Activated CD4-positive, alpha-beta T cell treated with anti-CD3 and anti-CD28 coated beads, Interleukin-10, Interleukin-2, amounts not matched to agents 100 ng/mL and 50 ng/mL, durations not matched to agents 16 hours and 8 hours (primary cell): ENCODE measurements around the gene KHDRBS2.

Experiments used
- DNase-seq: peaks from one replicate; pipeline ENCODE4 v3.0.0-alpha.2; 2020

Gene KHDRBS2

DNA sequence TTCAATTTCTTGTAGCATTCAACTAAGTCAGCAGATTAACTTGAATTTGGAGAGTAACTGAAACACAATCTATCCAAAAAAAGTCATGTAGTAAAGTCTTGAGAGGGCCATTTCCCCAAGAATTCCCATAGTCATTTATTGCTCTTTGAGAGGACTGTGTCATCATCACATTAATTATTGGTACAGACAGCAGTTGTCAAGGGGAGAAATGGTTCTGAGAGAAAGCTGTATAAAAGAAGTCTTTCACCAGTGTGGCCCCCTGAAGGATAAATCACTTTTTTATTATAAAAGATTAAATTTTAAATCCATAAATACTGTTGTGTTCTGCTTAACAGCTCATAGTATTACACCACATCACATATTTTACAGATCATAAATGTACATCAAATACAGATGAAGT, 111.5 kb downstream of the KHDRBS2 start:
- no peak for DNase-seq

DNA sequence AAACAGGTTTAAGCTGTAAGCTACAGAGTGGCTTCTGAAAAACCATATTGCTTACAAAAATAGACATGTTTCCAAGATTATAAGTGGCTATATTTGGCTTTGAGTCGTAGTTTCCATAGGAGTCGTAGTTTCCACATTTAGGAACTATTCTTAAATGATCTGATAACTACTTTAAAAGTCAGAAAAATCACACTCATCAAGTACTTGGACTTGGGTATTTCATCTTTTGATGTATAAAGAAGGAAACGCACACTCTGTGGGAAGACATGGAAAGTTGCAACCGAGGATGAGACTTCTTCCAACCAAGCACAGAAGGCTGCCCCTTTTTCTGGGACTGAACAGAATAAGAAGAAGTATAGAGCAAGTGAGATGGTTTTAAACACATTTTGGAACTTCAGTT, 118.3 kb downstream of the KHDRBS2 start:
- no peak for DNase-seq

DNA sequence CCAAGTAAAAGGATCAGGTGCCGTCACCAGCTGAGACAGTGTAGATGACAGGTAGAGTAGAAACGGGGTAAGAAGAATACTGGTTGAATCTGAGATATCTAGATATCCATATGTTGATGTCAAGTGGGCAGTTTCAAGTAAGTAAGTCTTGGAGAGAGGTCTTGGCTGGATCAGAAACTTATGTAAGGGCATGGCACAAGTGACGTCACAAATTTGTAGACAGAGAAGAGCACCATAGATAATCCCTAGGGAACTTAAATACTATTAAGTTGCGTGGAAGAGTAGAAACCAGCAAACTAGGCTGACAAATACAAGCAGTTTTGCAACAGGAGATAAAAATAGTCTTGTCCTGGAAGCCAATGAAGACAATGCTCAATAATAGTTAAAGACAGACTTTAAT, 123.2 kb downstream of the KHDRBS2 start:
- DNase-seq = no peak

DNA sequence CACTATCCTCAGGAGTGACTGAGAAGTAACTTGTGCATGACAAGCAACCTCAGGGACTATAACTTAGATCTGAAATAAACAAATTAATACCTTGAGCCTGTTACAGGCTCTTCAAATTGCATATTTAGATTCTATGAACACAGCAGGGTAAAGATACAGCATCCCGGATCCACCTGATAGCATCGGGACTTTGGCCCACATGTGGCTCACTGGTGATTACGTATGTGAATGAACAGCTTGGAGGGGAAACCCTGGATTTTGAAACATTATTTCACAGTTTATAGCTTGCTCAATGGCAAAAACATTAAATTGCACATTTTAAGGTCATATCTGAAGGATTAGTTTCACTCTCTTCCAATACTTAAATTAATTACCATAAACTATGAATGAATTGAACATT, 133.2 kb downstream of the KHDRBS2 start:
- DNase-seq = no peak

DNA sequence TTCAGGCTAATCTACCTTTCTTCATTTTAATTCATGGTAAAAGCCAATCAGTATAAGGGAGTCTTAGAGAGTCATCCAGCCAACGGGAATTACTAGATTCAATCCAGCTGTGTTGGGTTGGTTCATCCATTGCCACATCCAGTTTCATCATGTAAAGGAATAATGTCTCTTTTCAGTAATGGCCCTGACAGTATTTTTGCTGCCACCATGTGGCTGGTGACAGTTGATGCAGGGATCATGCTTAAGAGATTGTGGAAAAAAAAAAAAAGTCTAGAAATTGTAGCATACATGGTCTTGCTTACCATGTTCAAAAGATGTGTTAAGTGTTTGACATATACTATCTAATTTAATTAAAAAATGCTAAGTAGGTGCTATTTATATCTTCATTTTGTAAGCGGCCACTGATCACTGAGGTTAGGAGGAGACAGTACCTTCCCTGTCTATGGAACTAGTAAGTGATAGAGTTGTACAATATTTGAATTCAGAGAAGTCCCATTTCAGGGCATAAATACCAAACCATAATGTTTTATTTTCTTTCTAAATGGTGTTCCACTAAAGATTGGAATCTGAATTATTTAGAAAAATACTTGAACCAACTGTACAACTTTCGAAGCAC, 135.9 kb downstream of the KHDRBS2 start:
- peak; percentile 21 for DNase-seq

DNA sequence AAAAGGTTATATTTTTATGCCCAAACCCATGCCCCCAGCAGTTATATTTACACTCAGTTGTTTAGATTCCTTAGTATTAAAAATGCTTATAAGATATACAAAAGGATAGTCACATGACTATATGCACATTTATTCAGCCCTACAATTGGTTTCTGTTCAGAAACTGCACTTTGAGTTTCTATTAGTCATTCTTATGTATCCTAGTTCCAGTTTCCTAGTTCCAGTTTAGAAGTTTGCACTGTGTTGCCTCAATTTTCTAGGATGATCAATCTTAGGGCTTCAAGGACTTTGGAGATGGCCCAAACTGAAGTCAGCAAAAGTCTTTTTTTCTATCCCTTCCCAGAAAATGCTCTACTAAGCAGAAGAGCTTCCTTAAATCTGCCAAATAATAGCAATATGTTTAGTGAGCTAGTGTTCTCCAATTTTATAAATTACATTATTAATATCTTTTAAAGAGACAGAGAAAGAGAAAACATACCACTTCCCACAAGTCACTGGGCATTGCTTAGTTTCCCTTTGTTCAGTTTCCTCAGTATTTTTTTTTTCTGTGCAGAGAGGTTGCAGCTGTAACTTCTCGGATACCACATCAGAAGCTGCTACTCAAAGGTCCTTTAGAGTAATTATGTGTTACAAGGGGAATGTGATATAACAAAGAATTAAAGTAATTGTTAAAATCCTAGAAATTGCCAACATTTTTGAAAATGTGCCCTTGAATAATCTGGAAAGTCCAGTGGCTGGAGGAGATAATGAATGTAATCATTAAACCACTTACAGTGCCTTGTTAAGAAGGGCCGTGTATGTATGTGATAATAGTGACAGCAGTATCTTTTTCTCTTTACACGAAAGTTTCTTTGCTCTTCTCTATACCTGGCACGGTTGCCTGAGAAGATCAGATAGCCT, 138.8 kb downstream of the KHDRBS2 start:
- DNase-seq = no peak

DNA sequence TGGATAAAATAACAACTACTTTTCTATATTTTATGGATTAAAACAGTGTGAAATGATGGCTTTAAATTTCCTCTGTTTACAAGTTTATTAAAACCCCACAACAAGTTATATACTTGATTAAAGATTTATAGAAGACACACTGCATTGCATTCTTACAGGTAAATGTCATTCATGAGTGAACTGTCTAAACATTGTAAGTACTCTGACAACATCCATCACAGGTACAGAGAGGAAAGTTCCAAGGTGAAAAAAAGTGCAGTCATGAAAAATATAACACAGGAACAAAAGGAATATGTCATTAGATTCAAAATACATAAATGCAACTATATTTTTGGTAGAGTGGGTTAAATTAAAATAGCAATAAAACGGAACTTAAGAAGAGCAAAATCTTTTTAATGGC, 156.9 kb downstream of the KHDRBS2 start:
- DNase-seq = no peak

DNA sequence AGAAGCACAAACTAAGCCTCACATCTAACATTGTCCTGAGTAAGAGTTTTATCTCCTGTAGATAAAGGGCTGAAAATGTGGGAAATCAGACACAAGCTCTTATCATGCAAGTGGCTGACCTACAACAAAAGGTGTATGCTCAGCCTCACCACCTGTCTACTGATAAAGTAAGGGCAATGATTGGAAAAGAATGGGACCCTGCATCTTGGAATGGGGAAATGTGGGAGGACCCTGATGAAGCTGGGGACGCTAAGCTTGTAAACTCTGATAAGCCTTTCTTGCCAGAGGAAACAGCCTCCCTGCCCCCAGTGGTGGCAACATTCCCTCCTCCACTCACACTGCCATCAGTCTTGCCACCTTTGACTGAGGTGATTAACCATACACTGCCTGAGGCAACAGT, 166.6 kb downstream of the KHDRBS2 start:
- DNase-seq = no peak

DNA sequence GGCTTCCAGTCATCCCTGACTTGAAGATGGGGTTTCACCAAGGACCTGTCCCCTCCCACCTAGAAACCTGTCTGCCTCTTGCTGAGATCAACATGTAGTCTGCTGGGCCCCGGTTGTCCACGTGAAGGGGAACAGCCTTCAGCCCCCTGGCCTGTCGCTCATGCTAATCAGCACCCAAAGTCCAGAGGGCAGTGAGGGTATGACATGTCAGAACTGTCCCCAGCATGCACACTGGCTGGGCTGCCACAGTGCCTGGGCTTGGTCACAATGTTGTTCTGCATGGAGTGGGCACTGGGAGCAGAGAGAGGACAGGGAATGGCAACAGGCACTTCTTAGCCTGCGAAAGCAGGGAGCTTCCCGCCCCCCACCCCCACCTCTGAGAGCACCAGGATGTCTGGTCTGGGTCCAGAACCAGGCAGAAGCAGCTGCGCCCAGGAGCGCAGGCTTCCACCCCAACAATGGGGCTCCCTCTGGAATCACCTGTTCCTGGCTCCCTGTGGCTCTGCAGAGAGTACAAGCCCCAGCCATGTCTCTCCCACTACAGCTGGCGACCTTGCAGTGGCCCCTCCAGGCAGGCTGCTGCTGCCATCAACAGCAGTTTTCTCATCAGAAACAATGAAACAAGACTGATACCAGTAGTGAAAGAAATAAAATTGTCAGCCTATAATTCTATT, 182.7 kb downstream of the KHDRBS2 start:
- DNase-seq = no peak

DNA sequence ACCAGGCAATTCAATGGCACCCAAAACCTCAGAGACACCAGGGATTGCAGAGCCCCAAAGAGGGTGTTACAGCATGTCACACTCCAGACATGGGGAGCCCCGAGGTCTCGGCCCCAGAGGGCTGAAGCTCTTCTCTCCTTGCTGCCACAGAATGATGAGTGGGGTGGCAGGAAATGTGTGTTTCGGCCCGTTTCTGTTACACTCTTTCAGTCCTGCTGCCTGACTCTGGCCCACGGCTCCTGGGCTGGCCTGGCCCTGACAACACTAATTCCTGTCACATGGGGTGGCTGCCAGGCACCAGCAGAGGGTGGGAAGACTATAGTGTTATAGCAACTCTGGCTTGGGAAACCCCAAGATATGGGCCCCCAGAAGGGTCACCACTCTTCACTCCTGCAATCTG, 183.6 kb downstream of the KHDRBS2 start:
- no peak for DNase-seq

DNA sequence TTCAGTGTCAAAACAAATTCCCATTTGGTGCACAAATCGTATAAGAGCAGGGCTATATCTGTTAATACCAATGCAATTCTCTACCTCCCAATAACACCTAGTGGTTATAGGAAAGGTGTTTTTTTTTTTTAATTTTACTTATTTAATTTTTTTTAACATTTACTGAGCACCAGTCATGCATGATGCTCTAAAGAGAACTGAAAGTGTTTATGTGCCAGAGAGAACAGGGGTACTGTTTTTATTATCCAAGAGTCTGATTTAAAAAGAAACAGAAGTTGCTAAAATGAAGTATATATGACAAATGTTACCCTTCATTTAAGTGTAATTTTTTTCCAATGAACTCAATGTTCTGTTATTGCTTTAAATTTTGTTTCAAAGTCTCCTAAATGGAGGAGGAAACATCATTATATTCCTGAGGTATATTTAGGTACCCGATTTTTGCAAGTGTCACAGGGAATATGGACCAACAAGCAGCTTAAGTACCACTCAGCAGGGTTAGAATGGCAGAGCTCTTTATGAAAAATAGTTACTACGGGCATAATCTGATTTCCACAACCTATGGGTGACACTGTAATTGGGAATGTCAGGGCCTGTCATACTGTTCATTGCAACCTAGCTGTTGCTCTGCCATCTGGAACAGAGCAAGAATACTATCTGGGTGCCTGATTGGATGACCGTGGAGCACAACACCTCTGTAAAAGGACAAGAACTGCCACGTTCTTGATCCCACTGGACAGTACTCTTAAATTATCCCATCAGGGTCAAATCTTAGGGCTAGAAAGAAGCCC, 195.4 kb downstream of the KHDRBS2 start:
- DNase-seq = no peak

DNA sequence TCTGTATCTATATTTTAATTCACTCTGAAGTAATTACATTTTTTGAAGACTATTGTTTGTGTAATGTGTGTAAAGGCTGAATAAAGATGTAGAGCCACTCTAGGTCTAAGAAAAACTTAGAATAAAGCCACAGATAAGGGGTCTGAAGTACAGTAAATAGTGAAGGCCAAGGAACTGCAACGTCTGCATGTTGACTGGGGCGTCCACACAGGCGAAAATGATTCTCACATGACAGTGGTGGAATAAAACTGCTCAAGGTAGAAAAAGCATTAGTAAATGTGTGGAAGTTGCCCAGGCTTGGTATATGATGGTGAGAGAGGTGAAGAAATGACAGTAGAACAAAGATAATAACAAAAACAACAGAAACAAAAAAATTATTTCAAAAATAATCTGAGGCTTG, 196.2 kb downstream of the KHDRBS2 start:
- no peak for DNase-seq

DNA sequence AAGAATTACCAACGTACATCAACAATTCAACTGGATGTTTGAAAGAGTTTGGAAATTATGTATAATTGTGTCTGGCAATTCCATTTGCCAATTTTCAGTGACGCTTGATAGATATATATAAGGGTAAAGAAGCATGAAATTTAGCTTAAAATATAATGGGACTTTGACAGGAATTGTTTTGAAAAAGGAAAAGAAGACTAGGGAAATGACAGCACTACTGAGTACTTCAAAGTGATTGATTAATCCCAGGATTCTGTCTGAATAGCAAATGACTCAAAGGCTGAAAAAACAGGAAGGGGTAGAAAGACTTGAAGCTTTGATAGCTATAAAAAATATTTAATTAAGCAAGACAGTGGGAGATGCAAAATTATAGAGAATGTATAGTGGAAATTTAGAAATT, 200.0 kb downstream of the KHDRBS2 start:
- DNase-seq = no peak

DNA sequence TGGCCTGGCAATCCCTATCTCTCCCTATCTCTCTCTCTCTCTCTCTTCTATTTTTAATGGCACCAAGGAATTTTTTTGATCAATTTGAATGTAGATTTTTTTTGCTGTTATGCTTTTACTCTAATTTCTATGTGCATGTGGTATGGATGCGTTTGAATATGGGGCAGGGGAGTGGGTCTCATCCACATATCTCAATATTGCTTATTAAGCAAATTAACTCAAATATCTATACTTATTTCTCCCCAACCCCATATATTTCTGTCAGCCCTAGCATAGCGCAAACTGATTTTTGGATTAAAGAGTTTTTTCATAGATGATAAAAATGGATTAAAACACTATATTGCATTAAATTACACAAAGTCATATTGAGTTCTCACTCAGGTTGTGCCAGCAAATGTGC, 210.2 kb downstream of the KHDRBS2 start:
- DNase-seq = no peak

DNA sequence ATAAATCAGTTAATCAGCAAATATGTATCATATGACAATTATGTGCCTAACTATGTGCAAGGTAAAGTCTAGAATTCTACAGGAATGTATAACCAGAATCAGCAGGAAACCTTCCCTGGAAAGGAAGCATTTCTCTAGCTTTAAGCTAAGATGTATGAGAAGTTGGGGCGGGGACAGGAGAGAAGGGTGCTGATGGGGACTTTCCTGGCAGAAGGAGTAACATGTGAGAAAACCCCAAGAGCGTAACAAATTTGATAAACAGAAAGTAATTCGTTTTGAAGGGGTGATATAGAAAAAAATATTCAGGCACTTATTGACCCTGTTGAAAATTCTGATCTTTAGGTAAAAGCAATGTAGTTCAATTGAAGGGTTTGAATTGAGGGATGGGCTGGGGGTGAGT, 226.1 kb downstream of the KHDRBS2 start:
- DNase-seq = no peak

DNA sequence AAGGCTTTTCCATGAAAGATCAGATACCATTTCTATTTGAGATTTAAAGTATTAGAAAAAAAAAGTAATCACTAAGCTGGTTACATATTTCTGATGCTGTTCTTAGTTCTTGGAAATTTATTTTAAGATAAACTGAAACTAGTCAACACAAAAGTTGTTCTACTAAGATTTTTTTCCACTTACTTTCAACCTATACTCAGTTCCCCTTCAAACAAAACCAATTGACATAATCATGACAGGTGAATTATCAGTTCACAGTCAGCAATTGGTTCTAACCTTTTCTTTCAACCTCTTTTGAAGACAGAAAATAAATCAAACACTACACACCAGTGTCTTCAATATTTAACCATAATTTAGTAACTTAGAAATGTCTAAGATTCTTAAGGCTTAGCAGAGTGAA, 228.7 kb downstream of the KHDRBS2 start:
- DNase-seq = no peak

DNA sequence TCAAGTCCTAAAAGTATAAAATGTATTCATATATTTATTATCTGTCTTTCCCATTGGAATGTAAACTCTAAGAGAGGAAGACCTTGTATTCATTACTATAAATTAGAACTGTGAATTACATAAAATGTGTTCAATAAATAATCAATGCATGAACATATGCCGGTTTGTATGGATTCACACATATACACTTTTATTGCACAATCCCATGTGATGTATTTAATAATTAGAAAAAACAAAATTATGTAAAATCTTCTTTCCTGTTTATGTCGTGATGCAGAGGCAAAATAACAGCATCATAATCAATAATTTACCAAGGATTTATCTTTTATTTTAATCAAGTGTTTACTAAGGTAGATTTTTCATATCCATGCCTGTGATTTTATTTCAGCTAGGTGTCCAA, 240.5 kb downstream of the KHDRBS2 start:
- no peak for DNase-seq

DNA sequence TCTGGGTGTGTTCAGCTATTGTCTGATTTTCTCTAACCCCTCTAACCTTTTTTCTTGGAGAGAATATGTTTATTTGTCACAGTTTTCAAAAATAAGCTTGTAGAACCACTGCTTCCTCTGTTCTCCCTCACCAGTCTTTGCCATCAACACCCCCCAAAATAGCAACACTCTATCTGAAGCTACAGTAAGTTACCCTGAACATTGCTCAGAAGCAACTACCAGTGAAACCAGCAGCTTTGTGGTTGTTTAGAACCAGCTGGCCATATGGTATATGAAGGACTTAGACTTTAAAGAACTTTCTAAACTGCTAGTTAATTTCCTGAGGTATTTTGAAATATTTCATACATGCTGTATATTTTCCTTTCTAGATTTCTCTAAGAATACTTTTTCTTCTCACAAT, 242.9 kb downstream of the KHDRBS2 start:
- DNase-seq = no peak

DNA sequence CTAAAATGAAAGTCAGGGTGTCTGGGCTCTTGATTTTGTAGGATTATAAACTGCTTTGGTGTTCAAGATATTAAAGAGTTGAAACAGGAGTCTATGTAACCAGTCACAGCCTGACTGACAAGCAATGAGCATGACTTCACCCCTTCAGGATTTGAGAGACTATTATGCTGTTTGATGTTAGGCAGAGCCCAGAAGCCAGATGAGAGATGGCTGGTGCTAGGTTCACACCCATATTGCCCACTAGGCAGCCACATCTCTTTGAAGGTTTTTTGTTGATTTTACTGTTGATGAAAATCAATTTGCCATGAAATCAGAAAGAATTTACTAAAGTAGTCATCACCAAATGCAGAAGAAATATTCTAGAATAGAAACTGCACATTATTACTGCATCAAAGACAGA, 243.6 kb downstream of the KHDRBS2 start:
- DNase-seq = no peak

DNA sequence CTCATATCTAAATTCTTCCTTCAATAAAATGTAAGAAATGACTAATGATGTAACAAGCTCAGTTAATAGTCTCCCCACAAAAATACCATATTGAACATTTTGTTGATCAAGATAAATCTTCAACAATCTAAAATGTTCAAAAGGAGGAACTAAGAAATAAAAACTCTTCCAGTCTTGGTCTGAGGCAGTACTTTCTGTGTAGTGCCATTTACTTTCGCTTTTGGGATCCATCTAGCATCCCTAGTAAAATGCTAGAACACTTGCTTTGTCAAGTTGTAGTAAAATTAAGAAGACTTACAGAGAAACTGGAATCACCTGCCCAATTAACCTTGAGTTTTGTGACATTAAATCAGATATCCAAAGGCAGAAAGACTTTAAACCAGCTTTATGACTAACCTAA, 246.4 kb downstream of the KHDRBS2 start:
- no peak for DNase-seq

DNA sequence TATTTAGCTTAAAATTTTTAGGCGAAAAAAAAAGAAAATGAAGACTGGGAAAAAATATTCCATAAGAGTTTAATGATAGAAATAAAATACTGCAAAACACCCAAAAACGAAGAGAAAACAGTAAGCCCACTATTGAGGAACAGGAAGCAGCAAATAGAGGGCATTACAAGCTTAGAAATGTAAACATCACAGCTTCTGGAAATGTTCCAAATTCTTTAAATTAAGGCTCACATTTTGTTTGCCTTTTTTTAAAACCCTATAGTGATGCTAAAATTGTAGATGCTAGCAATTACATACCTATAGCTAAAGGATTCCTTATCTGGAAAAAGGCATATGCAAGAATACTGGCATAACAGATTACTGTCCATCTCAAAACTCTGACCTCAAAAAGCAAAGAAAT, 248.6 kb downstream of the KHDRBS2 start:
- no peak for DNase-seq

DNA sequence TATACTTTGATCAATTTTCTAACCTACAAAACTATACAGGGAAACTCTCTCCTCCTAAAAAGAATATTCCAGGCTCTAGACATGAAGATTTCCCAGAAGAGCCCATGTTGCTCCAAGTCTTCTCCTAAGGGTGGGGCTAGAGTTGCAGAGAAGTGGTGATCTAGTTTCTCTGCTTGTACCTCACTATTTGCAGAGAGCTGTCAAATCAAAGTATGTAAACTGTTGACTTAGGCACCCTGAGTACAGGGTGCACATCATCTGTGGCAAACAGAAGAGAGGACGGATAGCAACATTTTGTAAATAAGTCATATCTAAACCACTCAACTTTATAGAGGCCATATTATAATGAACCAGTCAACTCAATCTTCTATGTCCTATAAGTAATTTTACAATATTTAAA, 250.1 kb downstream of the KHDRBS2 start:
- DNase-seq = no peak

DNA sequence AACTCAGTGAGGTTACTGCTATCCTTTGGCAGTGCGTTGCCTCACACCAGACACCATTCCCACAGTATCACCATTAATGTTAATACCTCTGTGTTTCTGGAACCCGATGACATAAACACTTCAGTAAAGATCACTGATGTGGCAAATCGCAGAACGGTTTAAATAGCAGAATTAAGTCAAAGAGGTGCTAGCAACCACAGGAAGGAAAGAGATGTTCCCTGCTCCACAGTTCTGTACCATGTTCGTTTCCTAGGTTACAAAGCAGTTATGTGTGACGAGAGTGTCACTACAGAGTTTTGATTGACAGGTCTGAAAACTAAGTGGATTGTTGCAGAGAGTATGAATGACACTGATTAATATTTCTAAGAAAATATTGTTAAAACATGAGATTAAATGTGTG, 272.3 kb downstream of the KHDRBS2 start:
- DNase-seq = no peak
